Measurements from ENCODE around the gene ITGAD.

- TF ChIP-seq CTCF (conservative IDR thresholded peaks at IDR 0.05; ENCODE audit: low read depth, low read length) (no peak), EZH2 (IDR thresholded peaks at IDR 0.05; ENCODE audit: borderline replicate concordance, low read depth, low read length, poor library complexity, severe bottlenecking) (no peak)
Measured at GRCh38 chr16:31388535-31388934, 4.6 kb upstream of the ITGAD start.

All from A673 (cell line).